ENCODE data around the gene CABP2.

CABP2 gene

GRCh38 chr11:67470337-67471002 is 52.8 kb downstream of the CABP2 start:
- DNase-seq: no peak

- no peak for DNase-seq
These were observed 53.8 kb downstream of the CABP2 start for GRCh38 chr11:67469508-67469811.

Data from activated T-cell treated with anti-CD3 and anti-CD28 coated beads, Interleukin-2, amount 50 U/mL, for 48 hours (primary cell).